ENCODE results near the gene PLEKHA7. TPM values are rescaled to one million over a fixed set of nuclear protein-coding genes. Genes with fewer than 3 reads are reported as not detected.
A peak's percentile ranks its signal among the peaks of the same experiment; 100 is the strongest.

The PLEKHA7 gene
- total RNA-seq, 4 donors from 2014 or later, result 23.6 to 47.5 (median 32.7) TPM

DNA sequence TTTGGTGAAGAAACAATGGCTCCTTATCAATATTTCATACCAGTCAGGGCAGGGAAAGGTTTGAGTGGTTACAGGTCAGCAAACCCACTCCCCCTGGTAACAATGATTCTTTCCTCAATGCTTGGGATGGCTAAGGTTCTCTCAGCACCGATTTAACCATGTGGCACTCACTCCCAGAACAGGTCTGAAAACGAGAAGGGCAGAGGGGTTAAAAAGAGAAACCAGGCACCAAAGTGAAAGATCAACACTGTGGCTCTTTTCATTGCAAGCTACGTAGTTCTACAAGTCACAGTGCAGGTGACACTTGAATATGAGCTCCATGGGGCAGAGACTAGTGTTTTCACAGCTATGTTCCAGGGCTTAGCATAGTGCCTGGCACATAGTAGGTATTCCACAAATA is 132.4 kb downstream of the PLEKHA7 start:
- H3K27ac ChIP-seq, result peak overlapping the region; percentile 75
- TF ChIP-seq EP300 (IDR thresholded peaks at IDR 0.05) (no peak), POLR2A (IDR thresholded peaks at IDR 0.05) (no peak), POLR2AphosphoS5 (IDR thresholded peaks at IDR 0.05) (no peak)
- TF ChIP-seq, protein P1, sequence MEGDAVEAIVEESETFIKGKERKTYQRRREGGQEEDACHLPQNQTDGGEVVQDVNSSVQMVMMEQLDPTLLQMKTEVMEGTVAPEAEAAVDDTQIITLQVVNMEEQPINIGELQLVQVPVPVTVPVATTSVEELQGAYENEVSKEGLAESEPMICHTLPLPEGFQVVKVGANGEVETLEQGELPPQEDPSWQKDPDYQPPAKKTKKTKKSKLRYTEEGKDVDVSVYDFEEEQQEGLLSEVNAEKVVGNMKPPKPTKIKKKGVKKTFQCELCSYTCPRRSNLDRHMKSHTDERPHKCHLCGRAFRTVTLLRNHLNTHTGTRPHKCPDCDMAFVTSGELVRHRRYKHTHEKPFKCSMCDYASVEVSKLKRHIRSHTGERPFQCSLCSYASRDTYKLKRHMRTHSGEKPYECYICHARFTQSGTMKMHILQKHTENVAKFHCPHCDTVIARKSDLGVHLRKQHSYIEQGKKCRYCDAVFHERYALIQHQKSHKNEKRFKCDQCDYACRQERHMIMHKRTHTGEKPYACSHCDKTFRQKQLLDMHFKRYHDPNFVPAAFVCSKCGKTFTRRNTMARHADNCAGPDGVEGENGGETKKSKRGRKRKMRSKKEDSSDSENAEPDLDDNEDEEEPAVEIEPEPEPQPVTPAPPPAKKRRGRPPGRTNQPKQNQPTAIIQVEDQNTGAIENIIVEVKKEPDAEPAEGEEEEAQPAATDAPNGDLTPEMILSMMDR (IDR thresholded peaks at IDR 0.05), result no peak
- H3K4me3 ChIP-seq, result no peak overlapping the region
- 82% methylated on average over 3 of the region's 3 CpGs for WGBS
- H3K4me1 ChIP-seq, result peaks cover 61% of the 10 kb centered on the region
- DNase-seq (ENCODE audit: low spot score in 2 of 2), result no peak
- no peaks in the 10 kb centered on the region for H3K36me3 ChIP-seq
- no peaks in the 10 kb centered on the region for H3K9me3 ChIP-seq
- H3K27me3 ChIP-seq, result no peaks in the 10 kb centered on the region

DNA sequence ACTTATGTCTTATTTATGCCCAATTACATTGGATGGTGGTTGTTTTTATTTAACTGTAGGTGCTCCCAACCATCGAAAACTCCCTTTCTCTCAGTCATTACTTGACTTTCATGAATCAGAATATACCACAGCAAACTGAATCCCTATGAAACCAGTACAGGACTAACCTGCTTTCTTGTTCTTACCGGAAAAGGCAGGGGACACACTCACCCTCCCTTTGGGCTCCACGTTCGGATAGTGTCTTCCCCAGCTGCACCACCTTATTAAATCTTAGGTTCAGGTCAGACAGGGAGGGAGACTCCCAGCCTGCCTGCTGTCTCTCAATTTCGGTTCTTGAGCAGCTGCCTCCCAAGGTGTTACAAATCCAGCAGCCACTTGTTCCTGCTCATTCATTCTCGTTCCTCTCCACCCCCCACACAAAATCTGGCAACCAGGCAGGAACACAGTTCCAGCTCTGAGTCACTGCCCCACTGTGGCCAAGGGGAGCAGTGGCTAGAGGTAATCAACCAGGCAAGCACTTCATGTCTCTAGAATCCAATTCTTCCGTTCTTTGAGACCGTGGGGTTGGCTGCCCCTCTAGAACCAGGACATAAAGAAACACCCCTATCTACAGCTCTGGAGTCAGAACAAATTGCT is 133.0 kb downstream of the PLEKHA7 start:
- Histone ChIP-seq H3K27me3 (no peaks in the 10 kb centered on the region), H3K9me3 (no peaks in the 10 kb centered on the region), H3K27ac (peak overlapping the region; percentile 75), H3K4me3 (no peak overlapping the region), H3K4me1 (peaks cover 66% of the 10 kb centered on the region), H3K36me3 (no peaks in the 10 kb centered on the region)
- TF ChIP-seq, protein P1 (IDR thresholded peaks at IDR 0.05), result peak in 1 of 2 donors; percentile 35
- TF ChIP-seq POLR2A (IDR thresholded peaks at IDR 0.05) (no peak), POLR2AphosphoS5 (IDR thresholded peaks at IDR 0.05) (no peak), EP300 (IDR thresholded peaks at IDR 0.05) (no peak)
- no peak for DNase-seq (ENCODE audit: low spot score in 2 of 2)
- 32% methylated on average over 8 of the region's 8 CpGs for WGBS

DNA sequence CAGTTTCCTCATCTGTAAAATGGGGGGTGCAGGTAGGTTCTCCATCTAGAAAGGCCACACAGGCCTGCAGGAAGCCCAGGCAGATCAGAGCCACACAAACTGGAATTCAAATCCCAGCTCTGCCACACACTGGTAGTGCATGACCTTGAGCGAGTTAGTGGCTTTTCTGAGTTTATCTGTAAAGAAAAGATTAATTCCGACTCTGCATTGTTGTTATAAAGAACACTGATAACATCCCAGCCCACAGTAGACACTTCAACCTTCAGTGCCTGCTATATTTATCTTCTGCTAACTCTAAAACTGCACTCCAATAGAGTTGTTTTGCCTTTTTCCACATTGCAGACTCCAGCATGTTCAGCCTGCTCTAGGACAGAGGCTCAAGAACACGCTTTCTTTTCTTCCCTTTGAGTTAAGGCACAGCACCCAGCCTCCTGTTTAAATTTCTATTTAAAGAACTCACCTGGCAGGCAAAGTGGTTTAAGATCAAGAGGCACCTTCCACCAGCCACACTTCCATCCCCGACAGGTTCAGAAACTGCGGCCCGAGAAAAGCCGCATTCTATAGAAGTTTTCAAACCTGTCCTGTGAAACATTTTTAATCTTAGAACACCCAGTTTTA is 133.9 kb downstream of the PLEKHA7 start:
- DNase-seq (ENCODE audit: low spot score in 2 of 2), result no peak
- TF ChIP-seq POLR2AphosphoS5 (IDR thresholded peaks at IDR 0.05) (no peak), POLR2A (IDR thresholded peaks at IDR 0.05) (no peak), EP300 (IDR thresholded peaks at IDR 0.05) (no peak)
- TF ChIP-seq, protein P1 (IDR thresholded peaks at IDR 0.05), result no peak
- 78% methylated on average over 7 of the region's 7 CpGs for WGBS
- Histone ChIP-seq H3K4me3 (no peak overlapping the region), H3K27ac (peak overlapping the region; percentile 75), H3K4me1 (peaks cover 72% of the 10 kb centered on the region), H3K9me3 (no peaks in the 10 kb centered on the region), H3K27me3 (no peaks in the 10 kb centered on the region), H3K36me3 (no peaks in the 10 kb centered on the region)

DNA sequence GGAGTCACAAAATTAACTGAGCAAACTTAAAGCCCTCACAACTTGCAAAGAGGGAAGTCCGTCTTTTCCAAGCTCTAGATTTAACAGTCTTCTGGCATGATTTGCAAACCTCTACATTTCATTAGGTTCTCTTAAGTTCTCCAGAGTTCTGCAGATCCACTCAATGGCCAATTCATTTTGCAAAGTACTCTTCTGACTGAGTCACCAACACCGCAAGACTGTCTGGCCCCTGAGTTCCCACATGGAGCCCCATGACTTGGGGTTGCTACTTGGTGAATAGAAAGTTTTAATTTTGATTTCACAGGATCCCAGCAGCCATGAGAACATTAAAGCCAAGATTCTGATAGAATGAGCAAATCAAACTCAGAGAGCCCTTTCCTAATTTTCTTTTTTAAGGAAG is 134.5 kb downstream of the PLEKHA7 start:
- H3K36me3 ChIP-seq, result no peaks in the 10 kb centered on the region
- peaks cover 72% of the 10 kb centered on the region for H3K4me1 ChIP-seq
- no peak for DNase-seq (ENCODE audit: low spot score in 2 of 2)
- no peaks in the 10 kb centered on the region for H3K9me3 ChIP-seq
- TF ChIP-seq POLR2AphosphoS5 (IDR thresholded peaks at IDR 0.05), result no peak
- TF ChIP-seq, protein P1 (IDR thresholded peaks at IDR 0.05), result no peak
- no peak for TF ChIP-seq POLR2A (IDR thresholded peaks at IDR 0.05)
- no peak for TF ChIP-seq EP300 (IDR thresholded peaks at IDR 0.05)
- H3K4me3 ChIP-seq, result no peak overlapping the region
- H3K27ac ChIP-seq, result peak overlapping the region; percentile 75
- WGBS, result 86% methylated on average over 2 of the region's 2 CpGs
- no peaks in the 10 kb centered on the region for H3K27me3 ChIP-seq

DNA sequence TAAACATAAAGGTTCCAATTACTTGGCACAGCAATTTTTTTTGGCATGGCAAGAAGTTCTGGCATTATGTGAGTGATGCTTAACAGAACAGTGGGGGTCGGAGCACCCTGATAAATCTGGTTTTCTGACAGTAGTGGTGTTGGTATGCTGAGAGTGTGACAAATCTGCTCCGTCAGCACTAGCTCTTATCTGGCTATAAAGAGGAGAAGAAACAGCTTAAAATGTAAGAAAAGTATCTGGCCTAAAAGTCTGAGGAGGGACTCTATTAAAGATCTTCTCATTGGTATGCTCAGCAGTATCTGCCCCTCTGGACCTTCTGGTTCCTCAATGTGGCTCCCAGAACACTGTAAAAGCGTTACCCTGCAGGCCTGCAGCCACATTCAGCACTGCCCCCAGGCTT is 137.4 kb downstream of the PLEKHA7 start:
- H3K36me3 ChIP-seq, result no peaks in the 10 kb centered on the region
- WGBS, result 71% methylated on average over 3 of the region's 3 CpGs
- no peaks in the 10 kb centered on the region for H3K27me3 ChIP-seq
- no peak for TF ChIP-seq POLR2A (IDR thresholded peaks at IDR 0.05)
- TF ChIP-seq EP300 (IDR thresholded peaks at IDR 0.05), result no peak
- no peak for TF ChIP-seq POLR2AphosphoS5 (IDR thresholded peaks at IDR 0.05)
- TF ChIP-seq, protein P1 (IDR thresholded peaks at IDR 0.05), result no peak
- H3K4me3 ChIP-seq, result no peak overlapping the region
- no peak for DNase-seq (ENCODE audit: low spot score in 2 of 2)
- H3K27ac ChIP-seq, result peak overlapping the region; percentile 91
- peaks cover 56% of the 10 kb centered on the region for H3K4me1 ChIP-seq
- no peaks in the 10 kb centered on the region for H3K9me3 ChIP-seq

Data from suprapubic skin (tissue), 4 donors.